Measurements from ENCODE around the gene TAL1. TPM values are rescaled to one million over a fixed set of nuclear protein-coding genes. Genes with fewer than 3 reads are reported as not detected.

The TAL1 gene
- total and polyA plus RNA-seq, 2 donors (not counting 1 experiment from before 2014, with no cell fraction given): 0.01 TPM; not detected in 1

GRCh38 chr1:47215713-47216112 is 16.3 kb downstream of the TAL1 start:
- TF ChIP-seq, protein P1, sequence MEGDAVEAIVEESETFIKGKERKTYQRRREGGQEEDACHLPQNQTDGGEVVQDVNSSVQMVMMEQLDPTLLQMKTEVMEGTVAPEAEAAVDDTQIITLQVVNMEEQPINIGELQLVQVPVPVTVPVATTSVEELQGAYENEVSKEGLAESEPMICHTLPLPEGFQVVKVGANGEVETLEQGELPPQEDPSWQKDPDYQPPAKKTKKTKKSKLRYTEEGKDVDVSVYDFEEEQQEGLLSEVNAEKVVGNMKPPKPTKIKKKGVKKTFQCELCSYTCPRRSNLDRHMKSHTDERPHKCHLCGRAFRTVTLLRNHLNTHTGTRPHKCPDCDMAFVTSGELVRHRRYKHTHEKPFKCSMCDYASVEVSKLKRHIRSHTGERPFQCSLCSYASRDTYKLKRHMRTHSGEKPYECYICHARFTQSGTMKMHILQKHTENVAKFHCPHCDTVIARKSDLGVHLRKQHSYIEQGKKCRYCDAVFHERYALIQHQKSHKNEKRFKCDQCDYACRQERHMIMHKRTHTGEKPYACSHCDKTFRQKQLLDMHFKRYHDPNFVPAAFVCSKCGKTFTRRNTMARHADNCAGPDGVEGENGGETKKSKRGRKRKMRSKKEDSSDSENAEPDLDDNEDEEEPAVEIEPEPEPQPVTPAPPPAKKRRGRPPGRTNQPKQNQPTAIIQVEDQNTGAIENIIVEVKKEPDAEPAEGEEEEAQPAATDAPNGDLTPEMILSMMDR (conservative IDR thresholded peaks at IDR 0.05 in 1 of 2, IDR thresholded peaks at IDR 0.05 in 1 of 2; ENCODE audit: low read depth in 1 of 2, low read length in 2 of 2): no peak
- TF ChIP-seq EZH2 (IDR thresholded peaks at IDR 0.05; ENCODE audit: low read length, missing control alignments): no peak
- no peak overlapping the region for H3K9ac ChIP-seq (ENCODE audit: insufficient read depth, low read length)
- no peak overlapping the region for H3K4me2 ChIP-seq (ENCODE audit: extremely low read depth, insufficient read depth, low read length)
- H4K20me1 ChIP-seq (ENCODE audit: control insufficient read depth, extremely low read depth, insufficient read depth, low read length): no peaks in the 10 kb centered on the region
- no peak for DNase-seq (ENCODE audit: low read depth in 2 of 2)
- H3K4me1 ChIP-seq (ENCODE audit: control insufficient read depth, extremely low read depth, insufficient read depth, low read length): no peaks in the 10 kb centered on the region
- H3K36me3 ChIP-seq (ENCODE audit: control insufficient read depth, insufficient read depth, low read length): no peaks in the 10 kb centered on the region
- no peaks in the 10 kb centered on the region for H3K9me3 ChIP-seq (ENCODE audit: control insufficient read depth, insufficient read depth, low read depth, low read length)
- H3K27me3 ChIP-seq (ENCODE audit: control insufficient read depth, insufficient read depth, low read length): no peaks in the 10 kb centered on the region
- no peaks in the 10 kb centered on the region for H3K79me2 ChIP-seq (ENCODE audit: control insufficient read depth, insufficient read depth, low read length)
- H3K4me3 ChIP-seq (replicated peaks in 1 of 4; ENCODE audit: control extremely low read depth in 1 of 4, insufficient read depth in 1 of 4, low read depth in 3 of 4, low read length in 4 of 4): no peak overlapping the region
- no peak overlapping the region for H2AFZ ChIP-seq (ENCODE audit: low read length)
- H3K27ac ChIP-seq (ENCODE audit: insufficient read depth, low read length): no peak overlapping the region

DNA sequence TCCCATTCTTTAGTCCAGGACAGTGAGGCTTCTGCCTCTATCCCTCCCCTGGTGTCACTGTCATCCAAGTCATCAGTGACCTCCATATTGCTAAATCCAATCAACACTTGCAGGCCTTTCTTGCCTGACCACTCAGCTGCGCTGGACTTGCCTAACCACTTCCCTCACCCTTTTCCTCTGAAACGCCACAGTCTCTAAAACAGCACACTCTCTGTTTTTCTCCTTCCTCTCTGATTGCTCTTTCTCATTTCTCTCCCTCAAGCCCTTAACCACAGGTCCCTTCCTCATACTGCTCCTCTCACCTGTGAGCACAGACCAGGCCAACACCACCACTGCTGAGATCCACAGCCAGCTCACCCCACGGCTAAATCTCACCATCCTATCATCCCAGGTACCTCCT is 17.5 kb downstream of the TAL1 start:
- no peaks in the 10 kb centered on the region for H3K27me3 ChIP-seq (ENCODE audit: control insufficient read depth, insufficient read depth, low read length)
- H3K4me1 ChIP-seq (ENCODE audit: control insufficient read depth, extremely low read depth, insufficient read depth, low read length): no peaks in the 10 kb centered on the region
- H3K4me2 ChIP-seq (ENCODE audit: extremely low read depth, insufficient read depth, low read length): no peak overlapping the region
- H3K36me3 ChIP-seq (ENCODE audit: control insufficient read depth, insufficient read depth, low read length): no peaks in the 10 kb centered on the region
- no peak for DNase-seq (ENCODE audit: low read depth in 2 of 2)
- no peaks in the 10 kb centered on the region for H3K9me3 ChIP-seq (ENCODE audit: control insufficient read depth, insufficient read depth, low read depth, low read length)
- no peak overlapping the region for H3K9ac ChIP-seq (ENCODE audit: insufficient read depth, low read length)
- H3K79me2 ChIP-seq (ENCODE audit: control insufficient read depth, insufficient read depth, low read length): no peaks in the 10 kb centered on the region
- TF ChIP-seq EZH2 (IDR thresholded peaks at IDR 0.05; ENCODE audit: low read length, missing control alignments): no peak
- TF ChIP-seq, protein P1 (conservative IDR thresholded peaks at IDR 0.05 in 1 of 2, IDR thresholded peaks at IDR 0.05 in 1 of 2; ENCODE audit: low read depth in 1 of 2, low read length in 2 of 2): no peak
- H2AFZ ChIP-seq (ENCODE audit: low read length): no peak overlapping the region
- H3K4me3 ChIP-seq (replicated peaks in 1 of 4; ENCODE audit: control extremely low read depth in 1 of 4, insufficient read depth in 1 of 4, low read depth in 3 of 4, low read length in 4 of 4): no peak overlapping the region
- H4K20me1 ChIP-seq (ENCODE audit: control insufficient read depth, extremely low read depth, insufficient read depth, low read length): no peaks in the 10 kb centered on the region
- H3K27ac ChIP-seq (ENCODE audit: insufficient read depth, low read length): no peak overlapping the region

DNA sequence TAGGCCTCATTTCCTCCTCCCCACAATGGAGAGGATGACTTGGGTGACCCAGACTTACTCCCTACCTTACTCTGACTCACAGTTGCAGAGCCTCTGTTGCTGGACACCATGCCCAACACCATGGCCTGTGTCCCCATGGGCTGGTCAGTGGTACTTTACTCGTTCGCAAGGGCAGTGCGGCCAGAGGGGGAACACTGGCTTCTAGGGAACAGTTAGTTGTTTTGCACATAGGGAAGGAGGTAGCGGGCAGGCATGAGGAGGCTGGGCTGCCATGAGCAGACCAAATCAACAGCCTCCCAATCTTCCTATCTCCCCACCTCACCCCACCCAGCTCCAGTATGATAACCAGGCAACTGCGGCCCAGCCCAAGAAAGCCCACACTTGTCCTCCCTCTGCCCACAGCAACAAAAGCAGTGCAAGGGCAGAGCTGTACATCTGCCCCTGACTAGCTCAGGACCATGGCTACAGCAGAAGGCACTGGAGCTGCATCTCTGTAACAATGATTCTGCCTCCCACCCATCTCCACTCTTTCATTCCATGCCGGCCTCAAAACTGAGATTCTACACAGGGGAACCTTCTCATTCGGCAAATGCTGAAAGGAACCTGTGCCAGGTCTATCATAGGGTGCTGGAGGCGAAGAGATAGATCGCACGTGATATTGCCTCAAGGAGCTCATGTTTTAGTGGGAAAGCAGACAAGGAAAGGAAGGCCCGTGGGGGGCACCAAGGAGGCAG is 18.6 kb downstream of the TAL1 start:
- H3K4me3 ChIP-seq (replicated peaks in 1 of 4; ENCODE audit: control extremely low read depth in 1 of 4, insufficient read depth in 1 of 4, low read depth in 3 of 4, low read length in 4 of 4): no peak overlapping the region
- H3K4me1 ChIP-seq (ENCODE audit: control insufficient read depth, extremely low read depth, insufficient read depth, low read length): no peaks in the 10 kb centered on the region
- no peak overlapping the region for H3K27ac ChIP-seq (ENCODE audit: insufficient read depth, low read length)
- H3K36me3 ChIP-seq (ENCODE audit: control insufficient read depth, insufficient read depth, low read length): no peaks in the 10 kb centered on the region
- H3K9ac ChIP-seq (ENCODE audit: insufficient read depth, low read length): no peak overlapping the region
- H3K4me2 ChIP-seq (ENCODE audit: extremely low read depth, insufficient read depth, low read length): no peak overlapping the region
- no peaks in the 10 kb centered on the region for H4K20me1 ChIP-seq (ENCODE audit: control insufficient read depth, extremely low read depth, insufficient read depth, low read length)
- TF ChIP-seq EZH2 (IDR thresholded peaks at IDR 0.05; ENCODE audit: low read length, missing control alignments): no peak
- TF ChIP-seq, protein P1 (conservative IDR thresholded peaks at IDR 0.05 in 1 of 2, IDR thresholded peaks at IDR 0.05 in 1 of 2; ENCODE audit: low read depth in 1 of 2, low read length in 2 of 2): no peak
- no peak for DNase-seq (ENCODE audit: low read depth in 2 of 2)
- H3K27me3 ChIP-seq (ENCODE audit: control insufficient read depth, insufficient read depth, low read length): no peaks in the 10 kb centered on the region
- no peaks in the 10 kb centered on the region for H3K79me2 ChIP-seq (ENCODE audit: control insufficient read depth, insufficient read depth, low read length)
- no peak overlapping the region for H2AFZ ChIP-seq (ENCODE audit: low read length)
- H3K9me3 ChIP-seq (ENCODE audit: control insufficient read depth, insufficient read depth, low read depth, low read length): no peaks in the 10 kb centered on the region

Data from fibroblast of lung (primary cell).